GM13976 (cell line): ENCODE measurements around the gene A1BG.
A peak's percentile ranks its signal among the peaks of the same experiment; 100 is the strongest.

Experiments
- DNase-seq: peaks from one replicate; pipeline ENCODE4 v3.0.0; 2012; ENCODE audit warnings: low spot score
- in situ Hi-C: fragments of 300-500 bp; cut with MboI; formaldehyde crosslinking; loops from one replicate; pipeline ENCODE4 v1.12.0; 2022; ENCODE audit warnings: low sequenced_read_pairs, mixed read lengths, inconsistent platforms; ENCODE audit not compliant: unreplicated experiment
- TF ChIP-seq, protein P1 (sequence below): IDR thresholded peaks from 2 replicates; pipeline ENCODE4 v1.5.1; 2012; ENCODE audit warnings: borderline replicate concordance, mild to moderate bottlenecking; ENCODE audit not compliant: insufficient read depth; ENCODE audit errors: extremely low read depth, missing control alignments, control extremely low read depth

Gene A1BG

GRCh38 chr19:58352760-58353671 is at the start of gene A1BG:
Gene A1BG (minus strand): TSS chr19:58353492. CDS start chr19:58353437, 55 bp downstream.
- in situ Hi-C loops: no loop called here
- TF ChIP-seq, protein P1, sequence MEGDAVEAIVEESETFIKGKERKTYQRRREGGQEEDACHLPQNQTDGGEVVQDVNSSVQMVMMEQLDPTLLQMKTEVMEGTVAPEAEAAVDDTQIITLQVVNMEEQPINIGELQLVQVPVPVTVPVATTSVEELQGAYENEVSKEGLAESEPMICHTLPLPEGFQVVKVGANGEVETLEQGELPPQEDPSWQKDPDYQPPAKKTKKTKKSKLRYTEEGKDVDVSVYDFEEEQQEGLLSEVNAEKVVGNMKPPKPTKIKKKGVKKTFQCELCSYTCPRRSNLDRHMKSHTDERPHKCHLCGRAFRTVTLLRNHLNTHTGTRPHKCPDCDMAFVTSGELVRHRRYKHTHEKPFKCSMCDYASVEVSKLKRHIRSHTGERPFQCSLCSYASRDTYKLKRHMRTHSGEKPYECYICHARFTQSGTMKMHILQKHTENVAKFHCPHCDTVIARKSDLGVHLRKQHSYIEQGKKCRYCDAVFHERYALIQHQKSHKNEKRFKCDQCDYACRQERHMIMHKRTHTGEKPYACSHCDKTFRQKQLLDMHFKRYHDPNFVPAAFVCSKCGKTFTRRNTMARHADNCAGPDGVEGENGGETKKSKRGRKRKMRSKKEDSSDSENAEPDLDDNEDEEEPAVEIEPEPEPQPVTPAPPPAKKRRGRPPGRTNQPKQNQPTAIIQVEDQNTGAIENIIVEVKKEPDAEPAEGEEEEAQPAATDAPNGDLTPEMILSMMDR: no peak
- DNase-seq: no peak

GRCh38 chr19:58401840-58402421 is 48.6 kb upstream of the A1BG start:
- TF ChIP-seq, protein P1: no peak
- in situ Hi-C loops: no loop called here
- DNase-seq: no peak

DNA sequence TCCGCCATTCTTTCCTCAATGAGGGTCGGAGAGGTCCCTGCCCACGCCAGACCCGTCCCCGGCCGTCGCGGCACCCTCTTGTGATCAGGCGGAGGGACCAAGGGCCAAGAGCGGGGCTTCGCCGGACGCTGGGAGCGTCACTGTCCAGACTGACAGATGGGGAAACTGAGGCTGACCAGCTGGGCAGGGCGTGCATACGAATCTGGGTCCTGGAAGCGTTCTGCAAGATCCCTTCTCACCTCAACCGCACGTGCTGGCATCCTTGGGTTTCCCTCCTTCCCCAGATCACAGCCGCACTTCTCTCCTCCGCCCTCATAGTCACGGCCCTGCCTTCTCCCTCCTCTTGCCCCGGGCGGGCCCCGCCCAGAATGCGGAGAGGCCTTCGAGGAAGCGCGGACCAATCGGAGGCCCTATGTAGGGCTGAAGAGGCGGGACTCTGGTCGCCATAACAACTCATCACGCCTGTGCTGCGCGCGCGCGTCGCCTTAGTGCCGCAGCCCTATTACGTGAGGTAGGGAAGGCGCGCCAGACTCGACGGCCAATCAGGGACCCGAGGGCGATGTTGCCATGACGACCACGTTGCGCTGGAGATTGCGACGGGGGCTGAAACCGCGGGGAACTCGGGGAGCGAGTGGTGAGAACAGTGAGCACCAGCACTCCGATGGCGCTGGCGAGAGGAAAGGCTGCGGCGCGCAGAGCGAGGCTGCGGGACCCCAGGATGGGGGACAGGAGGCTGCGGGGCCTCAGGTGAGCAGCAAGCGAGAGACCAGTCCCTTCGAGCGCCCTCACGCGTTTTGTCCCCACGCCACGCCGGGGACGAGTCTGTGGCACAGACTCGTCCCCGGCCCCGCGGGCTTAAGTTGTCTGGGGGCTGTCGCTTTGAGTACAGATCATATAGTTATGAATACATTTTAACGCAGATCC is 47.9 kb upstream of the A1BG start:
- in situ Hi-C loops: no loop called here
- TF ChIP-seq, protein P1: no peak
- peak; percentile 99 for DNase-seq

DNA sequence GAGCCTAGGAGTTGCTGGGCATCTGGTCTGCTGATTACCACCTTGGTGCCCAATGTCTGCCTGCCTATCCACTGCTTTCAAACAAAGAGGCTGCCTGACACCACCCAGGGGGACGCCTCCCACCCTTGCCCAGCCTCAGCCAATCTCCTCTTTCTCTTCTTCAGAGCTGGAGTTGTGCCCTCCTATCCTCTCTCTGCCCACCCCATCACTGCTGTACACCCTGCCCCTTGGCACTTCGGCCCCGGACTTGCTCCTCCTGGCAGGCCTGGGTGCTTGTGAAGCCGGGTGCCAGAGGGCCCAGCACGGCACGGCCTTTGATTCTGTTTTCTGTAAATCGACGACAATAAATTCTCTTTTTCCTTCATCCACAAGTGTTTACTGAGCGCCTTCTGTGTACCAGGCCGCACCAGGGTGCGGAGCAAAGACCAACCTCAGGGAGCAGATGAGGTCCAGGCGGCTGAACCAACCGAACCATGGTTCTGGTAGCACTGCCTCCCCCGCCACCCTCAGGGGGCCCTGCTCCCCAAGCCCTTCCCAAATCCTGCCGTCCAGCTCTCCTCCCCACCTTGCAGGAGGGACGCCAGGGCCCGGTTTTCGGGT is 47.1 kb upstream of the A1BG start:
- TF ChIP-seq, protein P1: no peak
- in situ Hi-C loops: no loop called here
- DNase-seq: no peak

DNA sequence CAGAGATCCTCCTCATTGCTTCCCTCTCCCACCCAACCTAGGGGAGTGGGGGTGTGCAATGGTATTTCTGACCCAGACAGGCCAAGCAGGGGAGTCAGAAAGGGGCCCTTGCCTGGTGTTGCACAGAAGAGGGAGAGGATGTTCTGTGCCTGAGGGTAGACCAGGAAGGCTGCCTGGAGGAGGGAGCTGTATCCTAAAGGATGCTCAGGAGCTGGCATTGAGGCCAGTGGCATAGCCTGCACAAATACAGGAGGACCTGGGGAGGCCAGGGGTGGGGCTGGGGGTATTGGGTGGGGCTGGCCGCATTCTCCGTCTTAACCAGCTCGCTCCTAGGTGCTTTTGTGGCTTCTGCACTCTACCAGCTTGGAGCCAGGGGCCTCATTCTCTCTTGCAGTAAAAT is 46.6 kb upstream of the A1BG start:
- DNase-seq: no peak
- in situ Hi-C loops: no loop called here
- TF ChIP-seq, protein P1: no peak

DNA sequence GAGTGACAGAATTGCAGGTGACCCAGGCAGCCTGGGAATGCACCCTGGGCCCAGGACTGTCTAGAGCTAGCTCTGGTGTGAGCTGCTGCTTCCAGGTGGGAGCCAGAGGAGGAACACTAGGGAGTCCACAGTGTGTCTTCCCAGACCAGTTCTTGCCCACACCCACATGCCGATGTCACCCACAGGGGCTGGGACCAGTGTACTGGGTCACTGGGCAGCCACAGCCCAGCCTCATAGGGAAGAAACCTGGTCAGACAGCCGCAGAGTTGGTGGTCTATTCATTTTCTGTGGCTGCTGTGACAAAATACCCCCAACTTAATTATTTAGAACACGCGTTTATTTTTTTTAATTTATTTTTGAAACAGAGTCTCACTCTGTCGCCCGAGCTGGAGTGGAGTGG is 45.3 kb upstream of the A1BG start:
- TF ChIP-seq, protein P1: no peak
- in situ Hi-C loops: no loop called here

More for the DNA sequence above, 45.3 kb upstream of the A1BG start:
- no peak for DNase-seq
